D721Med (cell line): ENCODE results near the gene ADCY9.
"Not testable (repeated sequence)": the region's sequence is repeated elsewhere in the genome, so short reads cannot be mapped to it uniquely, and the experiment has no call there.

ENCODE experiments used
- DNase-seq: peaks from one replicate; pipeline ENCODE4 v3.0.0; 2011; ENCODE audit warnings: low spot score; ENCODE audit not compliant: insufficient read length
- FAIRE-seq: peaks from 2 replicates; lab custom pipeline; 2011; peaks lifted over from hg19 to GRCh38; lab: Jason Lieb, UNC
- CTCF ChIP-seq: IDR thresholded peaks from 2 replicates; pipeline ENCODE4 v1.5.1; 2012; ENCODE audit warnings: mild to moderate bottlenecking, control low read depth; ENCODE audit not compliant: insufficient read depth; ENCODE audit errors: missing control alignments

ADCY9 gene

GRCh38 chr16:4116325-4117249, at the start of gene ADCY9:
ADCY9 (minus strand) TSS chr16:4116442; CDS start chr16:4115442, 1,000 bp downstream.
- no peak for TF ChIP-seq CTCF
- FAIRE-seq (no peak), DNase-seq (peak; percentile 93)

GRCh38 chr16:4160658-4161430, 44.6 kb upstream of the ADCY9 start:
- DNase-seq (no peak), FAIRE-seq (no peak)
- TF ChIP-seq CTCF: no peak

GRCh38 chr16:4159726-4160125, 43.5 kb upstream of the ADCY9 start:
- DNase-seq: no peak
- TF ChIP-seq CTCF: no peak
- FAIRE-seq: no peak

GRCh38 chr16:4158143-4159093, 42.2 kb upstream of the ADCY9 start:
- TF ChIP-seq CTCF: no peak
- FAIRE-seq: no peak

GRCh38 chr16:4157376-4157825, 41.2 kb upstream of the ADCY9 start:
- TF ChIP-seq CTCF: no peak
- DNase-seq: no peak
- no peak for FAIRE-seq

More at GRCh38 chr16:4158143-4159093, 42.2 kb upstream of the ADCY9 start:
- no peak for DNase-seq

GRCh38 chr16:4156503-4156902, 40.3 kb upstream of the ADCY9 start:
- DNase-seq, FAIRE-seq: not testable (repeated sequence)

- not testable (repeated sequence) for FAIRE-seq, DNase-seq
Observed at GRCh38 chr16:4153364-4153763, 37.1 kb upstream of the ADCY9 start.
